GM20431 (cell line): Measurements from ENCODE around the gene TNS3.
"Not testable (repeated sequence)": the region's sequence is repeated elsewhere in the genome, so short reads cannot be mapped to it uniquely, and the experiment has no call there.

Source experiments
- in situ Hi-C: fragments of 300-500 bp; cut with MseI, MboI; formaldehyde crosslinking; loops from one replicate; pipeline ENCODE4 v1.15.0; 2020; ENCODE audit warnings: low sequenced_read_pairs; ENCODE audit not compliant: unreplicated experiment

The TNS3 gene

GRCh38 chr7:47478926-47479711 is 102.8 kb downstream of the TNS3 start:
- in situ Hi-C loops: no loop called here

DNA sequence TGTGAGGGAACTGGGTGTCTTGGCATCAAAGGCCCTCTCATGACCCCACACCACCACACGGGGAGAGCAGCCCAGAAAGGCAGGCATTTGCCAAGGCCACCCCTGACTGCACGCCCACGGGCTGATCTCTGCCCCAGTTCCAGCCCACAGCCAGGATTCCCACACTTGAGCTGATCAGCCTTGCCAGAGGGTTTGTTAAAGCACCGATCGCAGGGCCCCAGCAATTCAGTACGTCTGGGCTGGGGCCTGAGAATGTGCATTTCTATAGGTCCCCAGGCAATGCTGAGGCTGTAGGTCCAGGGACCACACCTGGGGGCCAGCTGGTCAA is 103.9 kb downstream of the TNS3 start:
- in situ Hi-C loops: no loop called here

GRCh38 chr7:47477191-47478016 is 104.5 kb downstream of the TNS3 start:
- in situ Hi-C loops: no loop called here

- in situ Hi-C loops: no loop called here
Observed at GRCh38 chr7:47475880-47476227, 106.1 kb downstream of the TNS3 start.

DNA sequence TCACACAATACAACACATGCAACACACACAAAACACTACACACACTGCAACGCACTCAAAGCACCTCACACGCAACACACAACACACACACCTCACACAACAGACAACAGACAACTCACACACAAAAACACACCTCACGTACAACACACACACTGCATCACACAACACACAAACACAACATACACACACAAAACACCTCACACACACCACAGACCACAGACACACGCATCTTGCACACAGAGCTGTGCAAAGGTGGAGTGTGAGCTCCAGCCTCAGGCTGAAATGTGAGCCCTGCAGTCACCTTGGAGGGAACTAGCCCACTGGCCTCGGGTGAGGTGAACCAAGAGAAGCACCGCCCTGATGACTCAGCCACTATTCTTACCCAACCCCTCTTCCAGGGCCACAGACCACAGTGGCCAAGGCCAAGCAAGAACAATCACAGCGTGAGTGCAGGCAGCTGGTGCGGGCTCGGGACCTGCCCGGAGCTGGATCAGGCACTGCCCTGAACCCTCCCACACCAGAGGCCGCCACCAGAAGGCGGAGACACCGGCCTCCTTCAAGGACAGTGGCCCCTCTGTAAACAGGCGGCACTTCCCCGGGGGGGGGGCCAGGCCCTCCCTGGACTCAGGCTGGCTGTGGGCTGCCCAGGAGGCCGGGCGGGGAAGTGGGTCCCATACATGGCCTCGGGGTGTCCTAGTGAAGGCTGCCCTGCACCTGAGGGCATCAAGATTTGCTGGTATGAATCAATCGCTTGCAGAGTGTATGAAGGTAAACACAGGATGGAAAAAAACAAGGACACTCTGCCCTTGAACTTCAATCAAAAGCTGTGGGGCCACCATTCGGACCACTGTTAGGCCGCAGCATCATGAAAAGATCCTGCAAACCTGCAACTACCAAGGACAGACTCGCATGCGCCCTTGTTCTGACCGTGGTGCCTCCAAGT is 106.7 kb downstream of the TNS3 start:
- in situ Hi-C loops: no loop called here

DNA sequence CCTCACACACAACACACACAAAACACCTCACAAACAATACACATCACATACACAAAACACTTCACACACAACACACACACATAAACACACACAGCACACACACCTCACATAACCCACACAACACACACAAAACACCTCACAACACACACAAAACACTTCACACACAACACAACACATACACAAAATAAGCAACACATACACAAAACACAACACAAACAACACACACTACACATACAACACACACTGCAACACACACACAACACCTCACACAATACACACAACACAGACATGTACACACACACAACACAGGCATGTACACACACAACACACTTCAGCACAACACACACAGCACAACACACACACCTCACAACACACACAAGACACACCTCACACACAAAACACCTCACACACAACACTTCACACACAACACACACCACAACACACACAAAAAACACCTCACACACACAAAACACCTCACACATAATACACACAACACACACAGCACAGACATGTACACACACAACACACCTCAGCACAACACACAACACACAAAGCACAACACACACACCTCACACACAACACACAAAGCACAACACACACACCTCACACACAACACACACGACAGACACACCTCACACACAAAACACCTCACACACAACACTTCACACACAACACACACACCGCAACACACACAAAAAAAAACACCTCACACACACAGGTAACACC is 107.5 kb downstream of the TNS3 start:
- in situ Hi-C loops: no loop called here

GRCh38 chr7:47473499-47474210 is 108.3 kb downstream of the TNS3 start:
- in situ Hi-C loops: no loop called here

GRCh38 chr7:47472444-47473157 is 109.3 kb downstream of the TNS3 start:
- in situ Hi-C loops: no loop called here

DNA sequence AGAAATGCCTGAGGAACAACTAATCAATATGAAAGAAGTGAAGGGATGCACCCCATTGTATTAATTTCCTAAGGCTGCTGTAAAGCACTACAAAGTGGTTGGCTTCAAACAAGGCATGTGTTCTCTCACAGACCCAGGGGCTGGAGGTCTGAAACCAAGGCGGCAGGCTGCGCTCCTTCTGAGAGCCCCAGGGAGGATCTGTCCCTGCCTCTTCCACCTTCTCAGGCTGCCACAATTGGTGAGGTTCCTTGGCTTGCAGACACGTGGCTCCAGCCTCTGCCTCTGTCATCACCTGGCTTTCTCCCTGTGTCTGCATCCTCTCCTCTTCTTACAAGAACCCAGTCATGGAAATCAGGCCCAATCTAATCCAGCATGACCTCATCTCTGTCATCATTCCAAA is 110.1 kb downstream of the TNS3 start:
- in situ Hi-C loops: no loop called here

DNA sequence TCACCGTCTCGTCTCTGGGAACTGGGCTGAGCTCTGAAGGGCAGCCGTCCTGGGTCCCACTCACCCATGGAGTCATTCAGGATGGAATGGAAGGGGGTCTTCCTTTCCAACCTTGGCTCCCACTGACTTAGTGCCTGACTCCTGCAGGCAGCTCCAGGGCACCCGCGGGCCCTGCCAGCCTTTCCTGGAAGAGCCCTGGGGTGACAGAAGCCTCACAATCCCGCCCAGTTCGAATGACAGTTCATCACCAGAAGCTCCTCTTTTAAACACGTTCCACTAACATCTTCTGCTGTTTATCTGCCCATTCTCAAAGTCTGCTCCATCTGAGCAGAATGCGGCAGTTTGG is 110.6 kb downstream of the TNS3 start:
- in situ Hi-C loops: no loop called here

DNA sequence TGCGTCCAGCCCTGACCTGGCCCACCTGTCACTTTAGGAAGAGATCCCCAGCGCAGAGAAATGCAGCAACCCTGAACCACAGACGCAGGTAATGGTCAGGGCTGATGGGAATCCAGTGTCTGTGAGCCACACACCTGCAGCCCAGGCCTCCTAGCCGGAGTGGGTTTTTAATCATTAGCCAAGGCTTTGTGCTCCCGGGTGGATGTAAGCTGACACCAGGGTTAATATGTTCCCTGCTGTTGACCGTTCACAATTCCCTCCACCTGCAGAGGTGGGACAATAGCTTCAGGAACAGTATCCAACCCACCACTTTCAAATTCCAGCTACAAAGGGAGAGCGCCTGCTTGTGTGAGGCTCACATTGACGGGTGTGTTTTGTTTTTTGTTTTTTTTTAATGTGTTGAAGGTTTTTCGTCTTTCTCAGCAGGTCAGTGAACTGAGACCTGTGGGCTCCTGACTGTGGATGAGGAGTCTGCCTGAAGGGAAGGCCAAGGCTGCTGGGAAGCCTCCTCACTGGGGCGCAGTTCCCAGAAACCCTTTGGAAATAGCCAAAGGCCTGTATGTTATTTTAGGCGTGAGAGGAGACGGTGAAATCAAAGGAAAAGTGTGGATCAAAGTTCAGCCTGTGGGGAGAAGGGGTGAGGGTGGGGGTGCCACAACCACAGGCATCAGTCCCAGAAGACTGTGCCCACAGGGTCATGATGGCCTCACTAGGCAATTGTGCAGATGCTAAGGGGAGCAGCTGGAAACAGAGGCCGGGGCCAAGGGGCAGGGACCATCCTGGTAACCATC is 111.1 kb downstream of the TNS3 start:
- in situ Hi-C loops: no loop called here

GRCh38 chr7:47469846-47470245 is 112.1 kb downstream of the TNS3 start:
- in situ Hi-C loops: not testable (repeated sequence)

DNA sequence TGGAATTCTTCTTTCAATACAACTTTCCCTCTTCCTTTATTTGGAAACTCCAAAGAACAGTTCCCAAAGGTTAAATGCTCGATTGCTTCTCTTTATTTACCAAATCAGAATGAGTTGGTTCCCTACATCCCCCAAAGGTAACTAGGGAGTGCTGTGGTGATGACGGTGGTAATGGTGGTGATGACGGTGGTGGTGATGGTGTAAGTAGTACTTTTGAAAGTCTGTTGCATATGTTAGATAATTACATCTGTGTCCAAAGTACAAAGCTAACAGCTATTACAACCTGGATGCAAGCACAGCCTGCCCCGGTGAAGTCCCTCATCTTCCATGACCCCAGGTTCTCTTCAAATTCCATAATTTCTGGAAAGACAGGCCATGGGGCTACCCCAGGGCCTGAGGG is 115.1 kb downstream of the TNS3 start:
- in situ Hi-C loops: no loop called here

- in situ Hi-C loops: no loop called here
Observed at GRCh38 chr7:47465191-47465590, 116.7 kb downstream of the TNS3 start.

- in situ Hi-C loops: no loop called here
Observed at GRCh38 chr7:47464266-47464665, 117.6 kb downstream of the TNS3 start.

DNA sequence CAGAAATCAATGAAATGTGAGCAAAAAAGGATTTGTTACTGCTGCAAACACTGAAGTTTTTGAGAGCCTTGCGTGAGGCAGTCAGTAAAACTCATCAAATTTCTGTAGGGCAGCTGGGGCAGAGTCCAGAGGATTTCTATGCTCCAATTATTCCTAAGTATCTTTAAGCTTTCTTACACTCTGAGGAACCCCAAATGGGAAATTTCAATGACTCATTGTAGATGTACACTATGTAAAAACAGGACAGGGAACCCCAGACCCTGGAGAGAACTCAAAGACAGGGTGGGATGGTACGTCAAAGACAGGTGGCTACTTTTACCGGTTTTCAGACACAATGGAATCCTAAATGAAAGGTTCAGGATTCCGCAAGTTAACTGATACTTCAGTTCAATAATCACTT is 120.2 kb downstream of the TNS3 start:
- in situ Hi-C loops: no loop called here

DNA sequence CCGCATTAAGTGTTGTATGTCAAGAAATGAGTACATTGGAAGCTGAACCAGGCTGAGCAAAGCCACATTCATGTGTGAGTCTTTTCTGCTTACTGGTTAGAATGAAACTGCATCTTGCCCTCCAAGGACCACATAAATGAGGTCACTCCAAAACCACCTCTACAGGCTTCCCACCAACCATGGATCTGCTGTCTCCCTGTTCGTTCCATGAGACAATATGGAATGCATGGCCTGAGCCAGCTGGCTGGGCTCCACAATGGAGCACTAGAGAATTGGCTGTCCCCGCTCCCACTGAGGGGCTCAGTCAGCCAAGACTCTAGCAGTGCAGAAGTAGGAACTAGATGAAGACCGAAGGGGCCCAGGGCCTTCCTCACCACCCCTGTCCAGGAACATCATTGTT is 120.8 kb downstream of the TNS3 start:
- in situ Hi-C loops: no loop called here
